ENCODE data around the gene PDE8A.

DNA sequence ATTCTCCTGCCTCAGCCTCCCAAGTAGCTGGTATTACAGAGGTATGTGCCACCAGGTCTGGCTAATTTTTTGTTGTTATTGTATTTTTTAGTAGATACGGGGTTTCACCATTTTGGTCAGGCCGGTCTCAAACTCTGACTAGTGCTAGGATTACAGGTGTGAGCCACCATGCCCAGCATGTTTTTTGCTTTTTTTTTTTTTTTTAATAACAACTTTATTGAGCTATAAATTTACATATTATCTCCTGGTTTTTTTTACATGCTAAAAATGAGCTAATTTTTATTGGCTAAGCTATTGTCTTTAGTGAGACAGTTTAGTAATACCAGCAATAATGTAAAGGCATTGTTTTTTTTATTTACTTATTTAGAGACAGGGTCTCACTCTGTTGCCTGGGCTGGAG is 105.2 kb downstream of the PDE8A start:
- no peak for TF ChIP-seq CTCF (IDR thresholded peaks at IDR 0.05; ENCODE audit: poor library complexity)
- no peak for TF ChIP-seq EZH2 (IDR thresholded peaks at IDR 0.05; ENCODE audit: borderline replicate concordance)
- TF ChIP-seq EZH2phosphoT487 (IDR thresholded peaks at IDR 0.05; ENCODE audit: low read depth, severe bottlenecking, unreplicated experiment) = no peak
